ENCODE measurements around the gene SLC25A5. TPM values are rescaled to one million over a fixed set of nuclear protein-coding genes. Genes with fewer than 3 reads are reported as not detected.

Gene SLC25A5
- 403 and 406 TPM in 2 replicates for total RNA-seq
- long read RNA-seq, transcript SLC25A5-201 (4 exons, 1,274 nt) = major isoform, 1,307 of 1,326 reads
- long read RNA-seq, partial matches to known transcripts = 4 of 1,326 reads
- long read RNA-seq, other reads (novel, unspliced or antisense) = 14 of 1,326 reads

- Mint-ChIP-seq H3K9me3 (no peaks in the 10 kb centered on the region), H3K4me3 (peak within 1 kb of the TSS; percentile 94), H3K27ac (ENCODE audit: unreplicated experiment) (peak within 1 kb of the TSS; percentile 35), H3K36me3 (ENCODE audit: low read depth) (peaks cover 11% of the 10 kb centered on the region), H3K4me1 (peaks cover 5% of the 10 kb centered on the region), H3K27me3 (ENCODE audit: low read depth) (no peaks in the 10 kb centered on the region)
- no peak for TF ChIP-seq CTCF (conservative IDR thresholded peaks at IDR 0.05)
- DNase-seq (ENCODE audit: low read depth, low spot score) = peak; percentile 63
Observed at GRCh38 chrX:119467842-119468550, at the start of gene SLC25A5. TSS of gene SLC25A5 (plus strand) at chrX:119468444. CDS start at chrX:119468516, 72 bp downstream.

- no peak overlapping the region for H3K4me3 Mint-ChIP-seq
- no peak for TF ChIP-seq CTCF (conservative IDR thresholded peaks at IDR 0.05)
- H3K27ac Mint-ChIP-seq (ENCODE audit: unreplicated experiment) = no peak overlapping the region
- no peak for DNase-seq (ENCODE audit: low read depth, low spot score)
- peaks cover 4% of the 10 kb centered on the region for H3K4me1 Mint-ChIP-seq
- H3K27me3 Mint-ChIP-seq (ENCODE audit: low read depth) = no peaks in the 10 kb centered on the region
- H3K36me3 Mint-ChIP-seq (ENCODE audit: low read depth) = peaks cover 5% of the 10 kb centered on the region
- H3K9me3 Mint-ChIP-seq = peaks cover 3% of the 10 kb centered on the region
Observed at GRCh38 chrX:119419146-119419545, 49.1 kb upstream of the SLC25A5 start.

- no peak overlapping the region for H3K4me3 Mint-ChIP-seq
- H3K4me1 Mint-ChIP-seq = peaks cover 4% of the 10 kb centered on the region
- peaks cover 5% of the 10 kb centered on the region for H3K36me3 Mint-ChIP-seq (ENCODE audit: low read depth)
- no peak for DNase-seq (ENCODE audit: low read depth, low spot score)
- no peak overlapping the region for H3K27ac Mint-ChIP-seq (ENCODE audit: unreplicated experiment)
- TF ChIP-seq CTCF (conservative IDR thresholded peaks at IDR 0.05) = no peak
- H3K9me3 Mint-ChIP-seq = peaks cover 3% of the 10 kb centered on the region
- H3K27me3 Mint-ChIP-seq (ENCODE audit: low read depth) = no peaks in the 10 kb centered on the region
Observed at GRCh38 chrX:119419898-119420297, 48.3 kb upstream of the SLC25A5 start.

- Mint-ChIP-seq H3K36me3 (ENCODE audit: low read depth) (peaks cover 5% of the 10 kb centered on the region), H3K9me3 (peaks cover 3% of the 10 kb centered on the region)
Observed at GRCh38 chrX:119421016-119421705, 47.1 kb upstream of the SLC25A5 start.

GRCh38 chrX:119423631-119424030, 44.6 kb upstream of the SLC25A5 start:
- peaks cover 3% of the 10 kb centered on the region for H3K9me3 Mint-ChIP-seq
- H3K27me3 Mint-ChIP-seq (ENCODE audit: low read depth) = no peaks in the 10 kb centered on the region
- no peak overlapping the region for H3K4me3 Mint-ChIP-seq
- DNase-seq (ENCODE audit: low read depth, low spot score) = no peak
- peaks cover 7% of the 10 kb centered on the region for H3K4me1 Mint-ChIP-seq
- TF ChIP-seq CTCF (conservative IDR thresholded peaks at IDR 0.05) = no peak
- peaks cover 7% of the 10 kb centered on the region for H3K36me3 Mint-ChIP-seq (ENCODE audit: low read depth)
- no peak overlapping the region for H3K27ac Mint-ChIP-seq (ENCODE audit: unreplicated experiment)

More at GRCh38 chrX:119421016-119421705, 47.1 kb upstream of the SLC25A5 start:
- Mint-ChIP-seq H3K4me3 (no peak overlapping the region), H3K27me3 (ENCODE audit: low read depth) (no peaks in the 10 kb centered on the region), H3K27ac (ENCODE audit: unreplicated experiment) (no peak overlapping the region), H3K4me1 (peaks cover 4% of the 10 kb centered on the region)
- DNase-seq (ENCODE audit: low read depth, low spot score) = no peak
- no peak for TF ChIP-seq CTCF (conservative IDR thresholded peaks at IDR 0.05)
